Endodermal cell (in vitro differentiated cells): ENCODE data around the gene SH2D3C. TPM values are rescaled to one million over a fixed set of nuclear protein-coding genes. Genes with fewer than 3 reads are reported as not detected.

Source experiments
- DNase-seq: peaks from one replicate; pipeline ENCODE4 v3.0.0-alpha.2; 2017
- H3K27ac ChIP-seq: 2 replicates; pipeline ENCODE4 v1.5.1; 2013; ENCODE audit warnings: mild to moderate bottlenecking, low read depth, low read length, moderate library complexity
- H3K27me3 ChIP-seq: 2 replicates; pipeline ENCODE4 v1.6.1; 2013; ENCODE audit warnings: mild to moderate bottlenecking, low read length, moderate library complexity; ENCODE audit not compliant: insufficient read depth, control insufficient read depth, poor library complexity, severe bottlenecking
- H3K36me3 ChIP-seq: 2 replicates; pipeline ENCODE4 v1.7.0; 2013; ENCODE audit warnings: mild to moderate bottlenecking, low read length, moderate library complexity; ENCODE audit not compliant: control insufficient read depth, insufficient read depth
- H3K4me1 ChIP-seq: one replicate; pipeline ENCODE4 v1.7.0; 2013; ENCODE audit warnings: low read length; ENCODE audit not compliant: control insufficient read depth, insufficient read depth
- H3K4me3 ChIP-seq: 2 replicates; pipeline ENCODE4 v1.5.1; 2013; ENCODE audit warnings: mild to moderate bottlenecking, low read length, moderate library complexity
- H3K9ac ChIP-seq: 2 replicates; pipeline ENCODE4 v1.6.1; 2013; ENCODE audit warnings: mild to moderate bottlenecking, low read length, moderate library complexity; ENCODE audit not compliant: poor library complexity, severe bottlenecking; ENCODE audit errors: extremely low read depth
- H3K9me3 ChIP-seq: 2 replicates; pipeline ENCODE4 v1.6.1; 2013; ENCODE audit warnings: mild to moderate bottlenecking, low read length, moderate library complexity; ENCODE audit not compliant: control insufficient read depth
- H3K27ac Mint-ChIP-seq: 2 replicates; pipeline ENCODE4 v1.8.0; 2020; ENCODE audit warnings: mixed read lengths
- H3K27me3 Mint-ChIP-seq: 2 replicates; pipeline ENCODE4 v1.8.0; 2021; ENCODE audit warnings: mild to moderate bottlenecking, mixed read lengths; ENCODE audit not compliant: insufficient read depth
- H3K36me3 Mint-ChIP-seq: 2 replicates; pipeline ENCODE4 v1.8.0; 2020; ENCODE audit warnings: low read depth, mixed read lengths
- H3K4me1 Mint-ChIP-seq: 2 replicates; pipeline ENCODE4 v1.8.0; 2020; ENCODE audit warnings: mixed read lengths
- H3K4me3 Mint-ChIP-seq: 2 replicates; pipeline ENCODE4 v1.8.0; 2020; ENCODE audit warnings: mild to moderate bottlenecking, moderate library complexity, mixed read lengths
- H3K9me3 Mint-ChIP-seq: 2 replicates; pipeline ENCODE4 v1.8.0; 2020; ENCODE audit warnings: mild to moderate bottlenecking, mixed read lengths
- WGBS, 2 experiments: methylation state at CpG; one replicate each; pipeline versions ENCODE4 v1.1.5 to v1.1.7; 2013; ENCODE audit warnings: missing lambda C conversion rate in 2 of 2, mixed read lengths in 1 of 2; ENCODE audit not compliant: insufficient coverage in 1 of 2, insufficient read length in 1 of 2; 5-methylcytosine and 5-hydroxymethylcytosine counted together
- total RNA-seq, 2 donors: library from RNA; stranded (reverse); fragmentation: NEBNext Ultra II Directional in 1 of 2; extraction: Animal tissue kit (Norgen Biotek cat#: 25700) in 1 of 2; gene quantifications; 2 replicates in 1 of 2; 3 replicates in 1 of 2; pipeline ENCODE4 v1.2.1, GENCODE V29; 2021
- TF ChIP-seq, protein P1 (sequence below): fragments of 200-600 bp; sonication (generic); conservative IDR thresholded peaks from 2 replicates; pipeline ENCODE4 v1.5.0; 2021; ENCODE audit warnings: antibody characterized with exemption, mild to moderate bottlenecking

The SH2D3C gene
- total RNA-seq, 2 donors from 2014 or later, result 0.77 to 1.4 TPM

DNA sequence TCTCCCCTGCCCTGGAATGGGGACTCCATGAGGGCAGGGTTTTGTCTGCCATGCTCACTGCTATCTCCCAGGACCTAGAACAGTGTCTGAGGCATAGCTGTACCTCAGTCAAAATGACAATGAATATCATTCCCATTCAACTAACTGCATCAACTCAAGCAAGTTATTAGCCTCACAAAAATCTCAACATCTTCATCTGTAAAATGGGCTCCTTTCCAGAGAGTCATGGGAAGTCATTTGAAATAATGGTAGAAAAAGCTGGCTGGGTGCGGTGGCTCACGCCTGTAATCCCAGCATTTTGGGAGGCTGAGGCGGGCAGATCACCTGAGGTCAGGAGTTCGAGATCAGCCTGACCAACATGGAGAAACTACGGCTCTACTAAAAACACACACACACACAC, 9.4 kb downstream of the SH2D3C start:
- Mint-ChIP-seq H3K4me3 (no peak overlapping the region), H3K9me3 (no peaks in the 10 kb centered on the region), H3K27me3 (peaks cover 10% of the 10 kb centered on the region), H3K36me3 (no peaks in the 10 kb centered on the region), H3K4me1 (peaks cover 8% of the 10 kb centered on the region), H3K27ac (no peak overlapping the region)
- Histone ChIP-seq H3K4me3 (no peak overlapping the region), H3K27ac (no peak overlapping the region), H3K36me3 (no peaks in the 10 kb centered on the region), H3K27me3 (no peaks in the 10 kb centered on the region), H3K4me1 (peaks cover 3% of the 10 kb centered on the region), H3K9ac (no peak overlapping the region), H3K9me3 (no peaks in the 10 kb centered on the region)
- DNase-seq, result no peak
- 90% methylated on average over 5 of the region's 5 CpGs; no CpG with 5 or more reads in 1 of the 2 experiments for WGBS, 2 experiments
- TF ChIP-seq, protein P1, sequence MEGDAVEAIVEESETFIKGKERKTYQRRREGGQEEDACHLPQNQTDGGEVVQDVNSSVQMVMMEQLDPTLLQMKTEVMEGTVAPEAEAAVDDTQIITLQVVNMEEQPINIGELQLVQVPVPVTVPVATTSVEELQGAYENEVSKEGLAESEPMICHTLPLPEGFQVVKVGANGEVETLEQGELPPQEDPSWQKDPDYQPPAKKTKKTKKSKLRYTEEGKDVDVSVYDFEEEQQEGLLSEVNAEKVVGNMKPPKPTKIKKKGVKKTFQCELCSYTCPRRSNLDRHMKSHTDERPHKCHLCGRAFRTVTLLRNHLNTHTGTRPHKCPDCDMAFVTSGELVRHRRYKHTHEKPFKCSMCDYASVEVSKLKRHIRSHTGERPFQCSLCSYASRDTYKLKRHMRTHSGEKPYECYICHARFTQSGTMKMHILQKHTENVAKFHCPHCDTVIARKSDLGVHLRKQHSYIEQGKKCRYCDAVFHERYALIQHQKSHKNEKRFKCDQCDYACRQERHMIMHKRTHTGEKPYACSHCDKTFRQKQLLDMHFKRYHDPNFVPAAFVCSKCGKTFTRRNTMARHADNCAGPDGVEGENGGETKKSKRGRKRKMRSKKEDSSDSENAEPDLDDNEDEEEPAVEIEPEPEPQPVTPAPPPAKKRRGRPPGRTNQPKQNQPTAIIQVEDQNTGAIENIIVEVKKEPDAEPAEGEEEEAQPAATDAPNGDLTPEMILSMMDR, result no peak

DNA sequence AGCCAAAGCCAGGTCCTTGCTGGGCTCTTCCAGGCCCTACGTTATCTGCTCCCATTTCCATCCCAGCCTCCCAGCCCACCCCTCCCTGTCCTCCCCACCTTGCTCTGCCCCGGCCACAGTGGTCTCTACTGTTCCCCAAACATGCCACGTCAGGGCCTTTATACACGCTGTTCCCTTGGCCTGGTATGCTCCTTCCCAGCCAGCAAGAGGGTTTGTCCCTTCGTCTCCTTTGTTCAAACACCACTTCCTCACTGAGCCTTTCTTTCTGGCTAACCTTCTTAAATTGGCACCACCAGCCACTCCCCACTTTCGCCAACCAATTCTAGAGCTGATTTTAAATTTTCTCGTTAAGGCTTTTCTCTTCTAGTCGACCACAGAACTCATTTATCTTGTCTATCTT, 9.8 kb downstream of the SH2D3C start:
- Histone ChIP-seq H3K27me3 (no peaks in the 10 kb centered on the region), H3K27ac (no peak overlapping the region), H3K9ac (no peak overlapping the region), H3K9me3 (no peaks in the 10 kb centered on the region), H3K4me3 (no peak overlapping the region), H3K36me3 (no peaks in the 10 kb centered on the region), H3K4me1 (peaks cover 3% of the 10 kb centered on the region)
- Mint-ChIP-seq H3K27ac (no peak overlapping the region), H3K27me3 (peaks cover 10% of the 10 kb centered on the region), H3K4me3 (no peak overlapping the region), H3K36me3 (no peaks in the 10 kb centered on the region), H3K9me3 (no peaks in the 10 kb centered on the region), H3K4me1 (peaks cover 8% of the 10 kb centered on the region)
- TF ChIP-seq, protein P1, result no peak
- 86 to 92% methylated on average over 8 of the region's 8 CpGs for WGBS, 2 experiments
- no peak for DNase-seq

DNA sequence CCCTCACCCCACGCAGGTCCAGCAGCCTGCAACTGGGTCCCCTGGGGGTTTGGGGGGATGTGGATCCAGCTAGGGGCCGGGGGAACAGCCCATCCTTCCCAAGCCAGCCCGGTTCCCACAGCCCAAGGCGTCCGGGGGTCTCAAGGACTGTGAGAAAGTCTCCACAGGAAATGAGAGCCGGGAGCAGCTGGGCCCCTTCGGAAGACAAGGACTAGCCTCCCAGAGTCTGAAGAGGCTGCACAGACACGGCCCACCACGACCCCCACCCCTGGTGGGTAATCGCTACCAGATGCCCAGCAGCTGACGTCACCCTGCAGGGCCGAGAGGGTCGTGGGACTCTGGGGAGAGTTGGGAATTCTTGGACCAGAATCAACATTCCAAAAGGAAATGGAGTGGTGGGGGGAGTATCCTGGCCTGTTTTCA, 10.5 kb downstream of the SH2D3C start:
- H3K4me3 Mint-ChIP-seq, result no peak overlapping the region

More for the DNA sequence above, 10.5 kb downstream of the SH2D3C start:
- H3K4me3 ChIP-seq, result no peak overlapping the region
- H3K27ac ChIP-seq, result peak overlapping the region; percentile 56
- DNase-seq, result peak; percentile 71
- TF ChIP-seq, protein P1, result no peak
- H3K9ac ChIP-seq, result no peak overlapping the region
- H3K4me1 ChIP-seq, result peaks cover 3% of the 10 kb centered on the region
- H3K4me1 Mint-ChIP-seq, result peaks cover 8% of the 10 kb centered on the region
- no peaks in the 10 kb centered on the region for H3K27me3 ChIP-seq
- H3K27me3 Mint-ChIP-seq, result peaks cover 8% of the 10 kb centered on the region
- peak overlapping the region; percentile 72 for H3K27ac Mint-ChIP-seq
- no peaks in the 10 kb centered on the region for H3K9me3 ChIP-seq
- 71 to 79% methylated on average over 8 to 13 of the region's 13 CpGs for WGBS, 2 experiments
- no peaks in the 10 kb centered on the region for H3K36me3 ChIP-seq
- no peaks in the 10 kb centered on the region for H3K9me3 Mint-ChIP-seq
- no peaks in the 10 kb centered on the region for H3K36me3 Mint-ChIP-seq
